ENCODE data around the gene ANKRD65.
"Not testable (repeated sequence)": the region's sequence is repeated elsewhere in the genome, so short reads cannot be mapped to it uniquely, and the experiment has no call there.

ANKRD65 gene

DNA sequence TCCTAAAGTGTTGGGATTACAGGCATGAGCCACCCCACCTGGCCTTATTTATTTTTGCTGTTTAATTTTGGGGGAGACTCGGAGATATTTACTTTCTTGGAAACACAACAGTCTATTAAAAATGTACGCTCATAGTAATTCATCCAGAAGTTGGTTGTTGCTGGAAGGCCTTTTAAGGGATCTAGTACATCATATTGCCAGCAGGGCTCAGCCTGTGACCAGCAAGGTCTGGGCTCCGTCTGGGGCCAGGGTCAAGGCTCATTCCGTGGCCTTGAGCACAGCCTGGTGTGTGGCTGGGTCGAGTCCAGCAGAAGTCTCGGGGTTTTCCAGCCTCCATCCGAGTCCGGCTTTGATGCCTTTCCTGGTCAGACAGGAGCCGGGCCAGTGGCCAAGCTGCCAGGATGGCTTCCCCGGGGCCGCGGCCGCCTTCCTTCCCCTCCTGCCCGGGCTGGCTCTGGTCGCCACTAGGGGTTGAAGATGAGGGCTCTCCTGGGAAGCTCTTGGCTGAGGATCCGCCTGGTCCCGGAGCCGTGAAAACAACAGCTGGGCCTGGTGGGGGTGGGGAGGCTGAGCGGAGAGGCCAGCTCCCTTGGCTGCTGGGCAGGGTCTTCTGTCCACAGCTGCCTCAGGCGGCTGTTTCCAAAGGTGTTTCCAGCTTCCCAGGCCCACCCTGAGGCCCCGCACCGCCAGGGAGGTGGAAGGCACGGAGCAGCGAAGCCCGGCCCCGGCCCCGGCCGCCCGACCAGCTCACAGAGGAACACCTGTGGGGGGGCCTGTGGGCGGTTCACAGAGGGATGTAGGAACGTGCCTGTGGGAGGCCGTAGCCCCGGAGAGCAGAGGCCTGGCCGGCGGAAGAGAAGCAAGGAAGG is 9.3 kb upstream of the ANKRD65 start:
- no peak for FAIRE-seq

GRCh38 chr1:1429671-1430073 is 8.6 kb upstream of the ANKRD65 start:
- FAIRE-seq: no peak

DNA sequence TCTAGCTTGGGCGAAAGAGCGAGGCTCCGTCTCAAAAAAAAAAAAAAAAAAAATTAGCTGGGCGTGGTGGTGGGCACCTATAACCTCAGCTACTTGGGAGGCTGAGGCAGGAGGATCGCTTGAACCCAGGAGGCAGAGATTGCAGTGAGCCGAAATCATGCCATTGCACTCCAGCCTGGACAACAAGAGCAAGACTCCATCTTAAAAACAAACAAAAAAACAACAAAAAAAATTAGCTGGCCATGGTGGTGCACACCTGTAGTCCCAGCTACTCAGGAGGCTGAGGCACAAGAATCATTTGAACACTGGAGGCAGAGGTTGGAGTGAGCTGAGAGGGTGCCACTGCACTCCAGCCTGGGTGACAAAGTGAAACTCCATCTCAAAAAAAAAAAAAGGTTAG is 7.9 kb upstream of the ANKRD65 start:
- not testable (repeated sequence) for FAIRE-seq

DNA sequence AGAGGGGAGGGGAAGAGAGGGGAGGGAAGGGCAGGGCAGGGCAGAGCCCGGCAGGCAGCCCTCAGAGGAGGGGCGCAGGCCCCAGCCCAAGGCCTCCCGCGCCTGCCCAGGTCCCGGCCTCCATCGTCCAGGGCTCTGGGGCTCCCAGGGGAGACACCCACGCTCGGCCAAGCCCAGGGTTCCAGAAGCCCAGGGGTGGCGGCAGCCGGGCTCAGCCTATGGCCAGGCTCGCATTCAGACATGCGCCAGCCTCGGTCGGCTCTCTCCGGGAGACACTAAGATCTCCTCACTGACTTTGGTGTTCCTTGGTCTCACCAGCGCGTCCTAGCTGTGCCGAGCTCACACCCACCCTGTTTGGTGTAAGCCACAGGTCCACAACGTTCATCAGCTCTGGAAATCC is 7.1 kb upstream of the ANKRD65 start:
- no peak for FAIRE-seq

DNA sequence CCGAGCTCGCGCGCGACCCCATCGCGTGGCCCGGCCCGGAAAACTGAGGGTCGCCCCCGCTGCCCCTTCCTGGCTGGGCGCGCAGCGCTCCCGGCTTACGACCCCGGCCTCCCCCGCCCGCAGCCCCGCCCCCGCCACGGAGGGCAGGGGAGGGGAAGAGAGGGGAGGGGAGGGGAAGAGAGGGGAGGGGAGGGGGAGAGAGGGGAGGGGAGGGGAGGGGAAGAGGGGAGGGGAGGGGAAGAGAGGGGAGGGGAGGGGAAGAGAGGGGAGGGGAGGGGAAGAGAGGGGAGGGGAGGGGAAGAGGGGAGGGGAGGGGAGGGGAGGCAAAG is 6.7 kb upstream of the ANKRD65 start:
- no peak for FAIRE-seq

DNA sequence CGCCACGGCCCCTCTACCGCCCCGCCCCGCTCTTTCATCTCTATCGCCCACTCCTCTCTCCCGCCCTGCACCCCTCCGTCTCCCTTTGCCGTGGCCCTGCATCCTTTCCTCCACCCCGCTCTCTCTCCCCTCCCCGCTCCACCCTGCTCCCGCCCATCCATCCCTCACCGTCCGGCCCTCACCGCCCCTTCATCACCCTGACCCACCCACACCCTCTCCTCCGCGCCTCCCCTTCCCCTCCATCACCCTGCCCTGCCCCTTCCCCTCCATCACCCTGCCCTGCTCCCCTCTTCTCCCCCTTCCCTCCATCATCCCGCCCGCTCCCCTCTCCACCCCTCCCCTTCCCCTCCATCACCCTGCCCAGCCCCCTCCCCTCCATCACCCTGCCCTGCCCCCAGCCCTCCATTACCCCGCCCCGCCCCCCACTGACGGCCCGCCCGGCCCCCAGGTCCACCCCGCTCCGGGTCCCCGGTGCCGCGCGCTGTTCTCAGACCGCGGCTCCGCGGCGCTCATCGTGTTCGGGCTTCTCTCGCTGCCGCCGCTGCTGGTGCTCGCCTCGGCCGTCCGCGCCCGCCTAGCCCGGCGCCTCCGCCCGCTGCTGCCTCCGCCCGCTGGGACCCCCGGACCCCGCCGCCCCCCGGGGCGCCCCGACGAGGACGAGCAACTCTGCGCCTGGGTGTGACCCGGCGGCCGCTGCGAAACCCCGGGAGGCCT is 6.2 kb upstream of the ANKRD65 start:
- FAIRE-seq: no peak

DNA sequence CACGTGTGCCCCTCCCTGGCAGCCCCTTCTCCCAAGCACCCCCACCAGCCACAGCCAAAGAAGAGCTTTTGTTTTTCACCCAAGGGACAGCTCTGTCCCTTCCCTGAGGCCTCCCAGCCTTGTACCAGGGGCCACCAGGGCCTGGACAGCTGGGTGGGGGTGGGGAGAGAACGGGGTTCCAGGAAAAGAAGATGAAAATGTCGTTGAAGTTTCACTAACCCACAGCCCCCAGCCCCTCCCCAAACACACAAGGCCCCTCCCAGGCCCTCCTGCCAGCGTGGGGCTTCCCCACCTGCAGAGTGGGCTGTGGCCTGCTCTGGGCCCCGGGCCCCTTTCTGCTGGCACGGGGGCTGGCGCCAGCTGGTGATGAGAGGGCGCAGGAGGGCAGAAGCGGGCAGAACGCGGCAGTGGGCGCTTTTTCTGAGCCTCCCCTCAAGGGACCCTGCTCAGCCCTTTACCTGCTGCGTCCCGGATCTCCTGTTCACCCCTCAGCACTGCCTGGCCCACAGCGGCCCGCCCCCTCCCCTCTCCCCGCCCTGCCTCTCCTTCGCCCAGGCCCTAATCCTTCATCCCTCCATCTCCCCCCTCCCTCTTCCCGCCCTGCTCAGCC is 5.5 kb upstream of the ANKRD65 start:
- no peak for FAIRE-seq

DNA sequence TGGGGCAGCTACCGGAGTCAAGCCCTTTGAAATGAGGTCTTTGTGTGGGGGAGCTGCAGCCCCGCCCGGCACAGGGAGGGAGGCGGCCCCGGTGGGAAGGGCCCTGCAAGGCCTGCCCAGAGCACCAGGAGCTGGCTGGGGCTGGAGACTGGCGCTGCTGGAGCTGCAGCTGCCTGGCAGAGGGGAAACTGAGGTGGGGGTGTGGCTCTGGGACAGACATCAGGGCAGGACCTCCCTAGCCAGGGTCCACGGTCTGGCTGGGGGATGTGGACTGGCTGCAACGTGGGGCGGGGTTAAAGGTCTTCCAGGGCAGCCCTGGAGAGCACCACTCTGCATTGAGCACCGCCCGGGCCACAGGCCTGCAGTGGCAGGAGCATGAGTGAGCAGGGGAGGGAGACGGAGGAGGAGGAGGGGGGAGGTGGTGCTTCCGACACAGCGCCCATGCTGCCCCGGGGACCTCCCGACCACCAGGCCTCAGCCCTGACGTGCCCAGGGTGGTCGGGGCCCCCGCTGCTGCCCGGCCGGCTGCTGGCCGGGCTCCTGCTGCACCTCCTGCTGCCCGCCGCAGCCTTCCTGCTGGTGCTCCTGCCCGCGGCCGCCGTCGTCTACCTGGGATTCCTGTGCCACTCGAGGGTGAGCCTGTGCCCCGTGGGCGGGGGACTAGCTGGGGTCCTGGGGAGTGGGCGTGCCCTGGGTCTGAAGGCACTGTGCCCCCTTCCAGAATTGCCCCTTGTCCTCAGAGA is 4.8 kb upstream of the ANKRD65 start:
- FAIRE-seq: no peak

GRCh38 chr1:1425426-1425752 is 4.3 kb upstream of the ANKRD65 start:
- no peak for FAIRE-seq

GRCh38 chr1:1424707-1425106 is 3.6 kb upstream of the ANKRD65 start:
- FAIRE-seq: no peak

DNA sequence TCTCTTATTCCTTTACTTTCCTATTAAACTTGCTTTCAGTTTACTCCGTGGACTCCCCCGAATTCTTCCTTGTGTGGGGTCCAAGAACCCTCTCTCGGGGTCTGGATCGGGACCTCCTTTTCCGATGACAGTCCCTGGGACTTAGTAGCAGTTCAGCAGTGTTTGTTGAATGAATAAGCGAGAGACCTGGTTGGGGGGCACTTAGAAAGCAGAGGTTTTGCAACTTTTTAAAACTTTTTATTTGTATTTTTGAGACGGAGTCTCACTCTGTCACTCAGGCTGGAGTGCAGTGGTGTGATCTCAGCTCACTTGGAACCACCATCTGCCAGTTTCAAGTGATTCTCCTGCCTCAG is 2.1 kb upstream of the ANKRD65 start:
- no peak for FAIRE-seq

DNA sequence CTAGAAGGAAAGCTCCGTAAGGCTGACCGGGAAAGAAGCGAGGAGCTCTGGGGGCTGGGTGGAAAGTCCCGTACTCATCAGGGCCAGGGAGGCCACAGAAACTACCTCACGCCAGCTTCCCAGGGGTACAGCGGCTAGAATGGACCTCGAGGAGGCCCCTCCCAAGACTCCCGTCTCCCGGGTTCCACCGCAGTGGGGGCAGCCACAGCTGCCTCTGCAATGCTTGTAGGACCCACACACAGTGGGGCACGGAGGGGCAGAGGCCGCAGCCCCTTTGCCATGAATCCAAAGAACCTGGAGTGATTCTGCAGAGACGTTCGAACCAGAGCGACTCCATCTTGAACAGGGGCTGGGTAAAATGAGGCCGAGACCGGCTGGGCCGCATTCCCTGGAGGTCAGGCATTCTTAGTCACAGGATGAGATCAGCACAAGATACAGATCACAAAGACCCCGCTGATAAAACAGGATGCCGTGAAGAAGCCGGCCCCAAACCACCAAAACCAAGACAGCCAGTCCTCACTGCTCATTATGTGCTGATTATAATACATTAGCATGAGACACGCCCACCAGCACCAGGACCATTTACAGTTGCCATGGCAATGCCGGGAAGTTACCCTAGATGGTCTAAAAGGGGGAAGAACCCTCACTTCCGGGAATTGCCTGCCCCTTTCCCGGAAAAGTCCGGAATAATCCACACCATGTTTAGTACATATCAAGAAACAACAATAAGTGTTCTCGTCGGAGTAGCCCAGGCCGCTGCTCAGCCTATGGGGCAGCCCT is 1.6 kb upstream of the ANKRD65 start:
- FAIRE-seq: no peak

GRCh38 chr1:1421907-1422464 is 910 bp upstream of the ANKRD65 start:
- FAIRE-seq: no peak

GRCh38 chr1:1420654-1421141 is 378 bp downstream of the ANKRD65 start:
- no peak for FAIRE-seq

DNA sequence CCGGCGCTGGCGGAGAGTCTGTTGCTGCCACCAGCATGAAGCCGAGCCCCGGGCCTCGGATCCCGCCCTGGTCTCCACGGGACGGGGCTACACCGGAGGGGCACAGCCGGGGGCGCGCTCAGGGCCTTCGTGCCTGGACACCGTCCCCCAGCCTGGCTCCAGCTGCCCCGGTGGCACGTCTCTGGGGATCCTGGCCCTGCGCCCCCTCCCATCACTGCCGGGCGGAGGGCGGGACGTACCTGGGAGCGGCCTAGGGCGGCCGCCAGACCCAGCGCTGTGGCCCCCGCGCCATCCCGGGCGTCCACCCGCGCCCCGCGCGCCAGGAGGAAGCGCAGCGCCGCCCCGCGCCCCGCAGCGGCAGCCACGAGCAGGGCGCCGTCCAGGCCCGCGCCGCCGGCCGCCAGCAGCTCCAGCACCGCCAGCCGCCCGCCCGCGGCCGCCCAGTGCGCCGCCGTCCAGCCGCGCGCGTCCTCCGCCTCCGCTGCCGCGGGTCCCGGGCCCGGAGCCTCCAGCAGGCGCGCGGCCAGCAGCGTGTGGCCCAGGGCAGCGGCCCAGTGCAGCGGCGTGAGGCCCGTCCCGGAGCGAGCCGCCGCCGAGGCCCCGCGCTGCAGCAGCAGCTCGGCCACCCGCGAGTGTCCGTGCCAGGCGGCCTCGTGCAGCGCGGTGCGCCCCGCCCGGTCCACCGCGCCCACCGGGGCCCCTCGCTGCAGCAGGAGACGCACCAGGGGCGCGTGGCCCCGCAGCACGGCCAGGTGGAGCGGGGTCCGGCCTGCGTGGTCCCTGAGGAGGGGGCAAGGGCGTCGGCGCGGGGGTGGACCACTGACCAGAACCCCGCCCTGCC is 1.0 kb downstream of the ANKRD65 start:
- no peak for FAIRE-seq

DNA sequence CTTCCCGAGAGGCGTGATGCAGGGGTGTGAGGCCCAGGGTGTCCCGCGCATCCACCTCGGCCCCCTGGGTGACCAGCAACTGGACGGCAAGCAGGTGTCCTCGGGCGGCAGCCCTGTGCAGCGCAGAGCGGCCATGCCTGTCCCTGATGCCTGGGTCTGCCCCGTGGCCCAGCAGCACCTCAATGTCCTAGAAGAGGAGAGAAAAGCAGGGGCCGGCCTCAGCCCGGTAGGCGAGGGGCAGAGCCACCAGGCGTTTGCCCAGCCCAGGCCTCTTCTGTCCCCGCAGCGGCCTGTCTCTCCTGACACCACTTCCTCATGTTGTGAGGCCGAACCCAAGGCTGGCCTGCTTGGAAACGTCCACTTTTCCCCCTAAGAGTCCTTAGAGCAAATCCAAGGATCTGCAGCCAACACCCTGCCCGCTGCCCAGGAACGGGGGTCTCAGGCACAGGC is 1.7 kb downstream of the ANKRD65 start:
- no peak for FAIRE-seq

- no peak for FAIRE-seq
These were observed 2.4 kb downstream of the ANKRD65 start for GRCh38 chr1:1418464-1419362.

- not testable (repeated sequence) for FAIRE-seq
These were observed 3.1 kb downstream of the ANKRD65 start for GRCh38 chr1:1417825-1418463.

DNA sequence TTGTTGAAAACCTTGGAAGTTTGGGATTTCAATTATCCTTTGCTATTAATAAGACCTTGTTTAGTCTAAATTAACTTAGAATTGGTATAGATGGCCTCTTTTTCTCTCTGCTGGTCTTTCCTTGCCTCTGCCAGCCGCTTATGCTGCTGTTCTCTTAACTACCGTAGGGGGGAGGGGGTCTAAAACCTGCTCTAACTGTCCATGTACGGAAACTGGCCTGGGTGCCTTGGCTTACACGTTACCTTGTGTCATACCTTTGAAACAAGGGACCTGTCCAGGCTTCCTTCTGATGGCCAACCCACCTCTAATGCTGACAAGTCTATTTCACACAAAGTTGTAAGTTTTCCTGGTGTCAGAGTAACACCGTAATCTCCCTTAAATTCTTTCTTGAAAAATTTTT is 3.7 kb downstream of the ANKRD65 start:
- not testable (repeated sequence) for FAIRE-seq

Data from colon (tissue), 2 donors.